Measurements from ENCODE around the gene DNMT3L.
"Not testable (repeated sequence)": the region's sequence is repeated elsewhere in the genome, so short reads cannot be mapped to it uniquely, and the experiment has no call there.

- TF ChIP-seq CTCF, POLR2AphosphoS5, EP300 (IDR thresholded peaks at IDR 0.05): not testable (repeated sequence)
Measured at GRCh38 chr21:44211978-44212377, 49.7 kb downstream of the DNMT3L start.
